Neural cell (in vitro differentiated cells): ENCODE data around the gene ME3. TPM values are rescaled to one million over a fixed set of nuclear protein-coding genes. Genes with fewer than 3 reads are reported as not detected.

Experiments used
- H2AFZ ChIP-seq: fragments of 200-600, 300-800 bp; sonication (generic), shearing (Covaris generic); 2 replicates; pipeline ENCODE4 v1.6.0; 2014; ENCODE audit warnings: low read depth, mild to moderate bottlenecking, antibody characterized with exemption, low read length, moderate library complexity
- H3F3A ChIP-seq: fragments of 200-600 bp; shearing (Covaris generic); 2 replicates; pipeline ENCODE4 v1.6.1; 2016; ENCODE audit warnings: mild to moderate bottlenecking, moderate library complexity, mixed read lengths, antibody characterized with exemption, low read length; ENCODE audit not compliant: insufficient read depth, poor library complexity, severe bottlenecking
- H3K27ac ChIP-seq: fragments of 200-600, 300-800 bp; sonication (generic), shearing (Covaris generic); 2 replicates; pipeline ENCODE4 v1.5.1; 2014; ENCODE audit warnings: mild to moderate bottlenecking, low read length, moderate library complexity
- H3K27me3 ChIP-seq: fragments of 300-800, 200-600 bp; sonication (generic), shearing (Covaris generic); 2 replicates; pipeline ENCODE4 v1.6.0; 2014; ENCODE audit warnings: mild to moderate bottlenecking, low read depth, low read length, moderate library complexity; ENCODE audit not compliant: insufficient read depth
- H3K36me3 ChIP-seq: fragments of 300-800, 200-600 bp; sonication (generic), shearing (Covaris generic); 2 replicates; pipeline ENCODE4 v1.5.1; 2014; ENCODE audit warnings: mild to moderate bottlenecking, antibody characterized with exemption, low read length, moderate library complexity; ENCODE audit not compliant: insufficient read depth
- H3K4me2 ChIP-seq: fragments of 300-800, 200-600 bp; sonication (generic), shearing (Covaris generic); 2 replicates; pipeline ENCODE4 v1.6.0; 2014; ENCODE audit warnings: mild to moderate bottlenecking, low read length
- H3K4me3 ChIP-seq: fragments of 300-800, 200-600 bp; sonication (generic), shearing (Covaris generic); 2 replicates; pipeline ENCODE4 v1.5.1; 2014; ENCODE audit warnings: mild to moderate bottlenecking, low read length, moderate library complexity
- H3K79me2 ChIP-seq: fragments of 200-600 bp; shearing (Covaris generic); replicated peaks from 2 replicates; pipeline ENCODE4 v1.6.0; 2014; ENCODE audit warnings: mild to moderate bottlenecking, low read length, moderate library complexity; ENCODE audit not compliant: insufficient read depth
- H3K9ac ChIP-seq: fragments of 300-800, 200-600 bp; sonication (generic), shearing (Covaris generic); 2 replicates; pipeline ENCODE4 v1.6.1; 2016; ENCODE audit warnings: mild to moderate bottlenecking, low read length, mixed read lengths
- H3K9me2 ChIP-seq: fragments of 200-600 bp; shearing (Covaris generic); 2 replicates; pipeline ENCODE4 v1.6.1; 2016; ENCODE audit warnings: mild to moderate bottlenecking, low read length, mixed read lengths; ENCODE audit not compliant: insufficient read depth
- H3K9me3 ChIP-seq: fragments of 200-600, 300-800 bp; sonication (generic), shearing (Covaris generic); 2 replicates; pipeline ENCODE4 v1.6.1; 2016; ENCODE audit warnings: mild to moderate bottlenecking, mixed run types, low read length, moderate library complexity, mixed read lengths
- H4K20me1 ChIP-seq: fragments of 200-600 bp; shearing (Covaris generic); 2 replicates; pipeline ENCODE4 v1.6.1; 2016; ENCODE audit warnings: mild to moderate bottlenecking, mixed run types; ENCODE audit not compliant: insufficient read depth
- CTCF ChIP-seq: fragments of 450-650 bp; IDR thresholded peaks from 2 replicates; pipeline ENCODE4 v1.5.1; 2014; ENCODE audit warnings: antibody characterized with exemption, mild to moderate bottlenecking, moderate library complexity; ENCODE audit not compliant: poor library complexity, severe bottlenecking
- EP300 ChIP-seq: fragments of 450-650 bp; conservative IDR thresholded peaks from 2 replicates; pipeline ENCODE4 v1.6.1; 2014; ENCODE audit warnings: antibody characterized with exemption, mild to moderate bottlenecking, moderate library complexity; ENCODE audit not compliant: poor library complexity, severe bottlenecking
- EZH2 ChIP-seq: fragments of 200-600, 300-800 bp; shearing (Covaris generic), sonication (generic); IDR thresholded peaks from 2 replicates; pipeline ENCODE4 v1.6.1; 2014; ENCODE audit warnings: antibody characterized with exemption, low read length, borderline replicate concordance, mild to moderate bottlenecking; ENCODE audit not compliant: insufficient read depth, poor library complexity, severe bottlenecking
- MXI1 ChIP-seq: fragments of 450-650 bp; conservative IDR thresholded peaks from 2 replicates; pipeline ENCODE4 v1.6.1; 2014; ENCODE audit warnings: antibody characterized with exemption, mild to moderate bottlenecking; ENCODE audit not compliant: poor library complexity, severe bottlenecking
- POLR2AphosphoS5 ChIP-seq: IDR thresholded peaks from 2 replicates; pipeline ENCODE4 v1.6.1; 2012
- RAD21 ChIP-seq: fragments of 450-650 bp; conservative IDR thresholded peaks from 2 replicates; pipeline ENCODE4 v1.6.1; 2014; ENCODE audit warnings: antibody characterized with exemption, mild to moderate bottlenecking, moderate library complexity
- REST ChIP-seq: IDR thresholded peaks from 2 replicates; pipeline ENCODE4 v1.6.1; 2012; ENCODE audit warnings: borderline replicate concordance
- SMC3 ChIP-seq: fragments of 450-650 bp; conservative IDR thresholded peaks from 2 replicates; pipeline ENCODE4 v1.6.1; 2014; ENCODE audit warnings: antibody characterized with exemption, mild to moderate bottlenecking, moderate library complexity; ENCODE audit not compliant: poor library complexity
- TAF1 ChIP-seq: IDR thresholded peaks from 2 replicates; pipeline ENCODE4 v1.6.1; 2012; ENCODE audit warnings: low read depth
- polyA plus RNA-seq: library from polyadenylated mRNA; depleted of rRNA; stranded (reverse); fragments of >200 nt; gene quantifications from 2 replicates; pipeline ENCODE4 v1.2.3, GENCODE V29; 2014

ME3 gene
- polyA plus RNA-seq, 1 donor from 2014 or later: 2.1 TPM

- Histone ChIP-seq H3K79me2 (no peaks in the 10 kb centered on the region), H3K9ac (no peak overlapping the region)
- TF ChIP-seq CTCF: no peak
- no peak for TF ChIP-seq EZH2
- no peak for TF ChIP-seq MXI1
- no peak for TF ChIP-seq RAD21
- no peak for TF ChIP-seq TAF1
- TF ChIP-seq POLR2AphosphoS5: no peak
- no peak for TF ChIP-seq REST
- TF ChIP-seq EP300: no peak
- no peak for TF ChIP-seq SMC3
These were observed 158.0 kb downstream of the ME3 start for GRCh38 chr11:86514453-86514852.

GRCh38 chr11:86513746-86514373 lies 158.6 kb downstream of the ME3 start:
- Histone ChIP-seq H2AFZ (no peak overlapping the region), H3K9me3 (no peaks in the 10 kb centered on the region), H3F3A (no peaks in the 10 kb centered on the region), H3K9ac (no peak overlapping the region), H3K27me3 (no peaks in the 10 kb centered on the region), H4K20me1 (no peaks in the 10 kb centered on the region), H3K79me2 (no peaks in the 10 kb centered on the region), H3K4me2 (no peak overlapping the region), H3K36me3 (no peaks in the 10 kb centered on the region), H3K4me3 (no peak overlapping the region), H3K27ac (no peak overlapping the region), H3K9me2 (no peaks in the 10 kb centered on the region)
- no peak for TF ChIP-seq EP300

More at GRCh38 chr11:86514453-86514852, 158.0 kb downstream of the ME3 start:
- no peaks in the 10 kb centered on the region for H4K20me1 ChIP-seq
- H3K27ac ChIP-seq: no peak overlapping the region
- no peaks in the 10 kb centered on the region for H3K9me2 ChIP-seq
- H3K27me3 ChIP-seq: no peaks in the 10 kb centered on the region
- H3K36me3 ChIP-seq: no peaks in the 10 kb centered on the region
- no peak overlapping the region for H2AFZ ChIP-seq
- peak overlapping the region; percentile 8 for H3K4me3 ChIP-seq
- no peaks in the 10 kb centered on the region for H3F3A ChIP-seq
- H3K4me2 ChIP-seq: no peak overlapping the region
- no peaks in the 10 kb centered on the region for H3K9me3 ChIP-seq
